ENCODE data around the gene FIGN. TPM values are rescaled to one million over a fixed set of nuclear protein-coding genes. Genes with fewer than 3 reads are reported as not detected.

FIGN gene
- total RNA-seq, 3 donors from 2014 or later (not counting 1 experiment from before 2014, with no cell fraction given), result not detected

- no peaks in the 10 kb centered on the region for H3K9me3 ChIP-seq (ENCODE audit: control insufficient read depth, insufficient read depth, low read length)
- no peaks in the 10 kb centered on the region for H3K27me3 ChIP-seq (ENCODE audit: control insufficient read depth, insufficient read depth, low read length)
- 83% methylated on average over 2 of the region's 2 CpGs for WGBS (ENCODE audit: insufficient coverage)
- no peaks in the 10 kb centered on the region for H3K36me3 ChIP-seq (ENCODE audit: control insufficient read depth, insufficient read depth, low read length)
- H3K9me3 Mint-ChIP-seq, result peaks cover 0 to 6% of the 10 kb centered on the region in 2 donors
- TF ChIP-seq CTCF (IDR thresholded peaks at IDR 0.05), result no peak
- no peak overlapping the region for H3K4me3 Mint-ChIP-seq
- H3K4me1 Mint-ChIP-seq, result no peaks in the 10 kb centered on the region
- no peak overlapping the region for H3K4me3 ChIP-seq (ENCODE audit: low read length)
- ATAC-seq (no peak), DNase-seq (no peak)
- H3K27ac ChIP-seq (ENCODE audit: low read length), result no peak overlapping the region
- intact Hi-C loops (cut with micrococcal nuclease), result no loop called here
- no peaks in the 10 kb centered on the region for H3K36me3 Mint-ChIP-seq
- no peaks in the 10 kb centered on the region for H3K27me3 Mint-ChIP-seq (ENCODE audit: low read depth in 2 of 2)
- no peaks in the 10 kb centered on the region for H3K4me1 ChIP-seq (ENCODE audit: control insufficient read depth, insufficient read depth, low read length)
- H3K27ac Mint-ChIP-seq, result no peak overlapping the region
Measured at GRCh38 chr2:163719331-163719730, 16.5 kb downstream of the FIGN start.

- intact Hi-C loops (cut with micrococcal nuclease), result no loop called here
- Histone ChIP-seq H3K27ac (ENCODE audit: low read length) (no peak overlapping the region), H3K36me3 (ENCODE audit: control insufficient read depth, insufficient read depth, low read length) (no peaks in the 10 kb centered on the region), H3K9me3 (ENCODE audit: control insufficient read depth, insufficient read depth, low read length) (no peaks in the 10 kb centered on the region), H3K27me3 (ENCODE audit: control insufficient read depth, insufficient read depth, low read length) (no peaks in the 10 kb centered on the region), H3K4me3 (ENCODE audit: low read length) (no peak overlapping the region), H3K4me1 (ENCODE audit: control insufficient read depth, insufficient read depth, low read length) (no peaks in the 10 kb centered on the region)
- Mint-ChIP-seq H3K4me1 (no peaks in the 10 kb centered on the region), H3K27ac (no peak overlapping the region), H3K4me3 (no peak overlapping the region), H3K27me3 (ENCODE audit: low read depth in 2 of 2) (no peaks in the 10 kb centered on the region), H3K36me3 (no peaks in the 10 kb centered on the region), H3K9me3 (peaks cover 0 to 6% of the 10 kb centered on the region in 2 donors)
- TF ChIP-seq CTCF (IDR thresholded peaks at IDR 0.05), result no peak
- WGBS (ENCODE audit: insufficient coverage), result 55% methylated on average over 2 of the region's 2 CpGs
- no peak for ATAC-seq
- DNase-seq, result no peak
Measured at GRCh38 chr2:163717993-163718680, 17.7 kb downstream of the FIGN start.

- Histone ChIP-seq H3K4me3 (ENCODE audit: low read length) (no peak overlapping the region), H3K36me3 (ENCODE audit: control insufficient read depth, insufficient read depth, low read length) (no peaks in the 10 kb centered on the region), H3K27me3 (ENCODE audit: control insufficient read depth, insufficient read depth, low read length) (no peaks in the 10 kb centered on the region), H3K27ac (ENCODE audit: low read length) (no peak overlapping the region), H3K9me3 (ENCODE audit: control insufficient read depth, insufficient read depth, low read length) (no peaks in the 10 kb centered on the region), H3K4me1 (ENCODE audit: control insufficient read depth, insufficient read depth, low read length) (no peaks in the 10 kb centered on the region)
- H3K27me3 Mint-ChIP-seq (ENCODE audit: low read depth in 2 of 2), result no peaks in the 10 kb centered on the region
- no peaks in the 10 kb centered on the region for H3K36me3 Mint-ChIP-seq
- no peak overlapping the region for H3K4me3 Mint-ChIP-seq
- ATAC-seq (no peak), DNase-seq (no peak)
- intact Hi-C loops (cut with micrococcal nuclease), result no loop called here
- H3K4me1 Mint-ChIP-seq, result no peaks in the 10 kb centered on the region
- 67% methylated on average over 1 of the region's 5 CpGs for WGBS (ENCODE audit: insufficient coverage)
- H3K9me3 Mint-ChIP-seq, result peaks cover 0 to 6% of the 10 kb centered on the region in 2 donors
- H3K27ac Mint-ChIP-seq, result no peak overlapping the region
- TF ChIP-seq CTCF (IDR thresholded peaks at IDR 0.05), result no peak
Measured at GRCh38 chr2:163717515-163717914, 18.3 kb downstream of the FIGN start.

- peaks cover 0 to 7% of the 10 kb centered on the region in 2 donors for H3K9me3 Mint-ChIP-seq
- no peaks in the 10 kb centered on the region for H3K9me3 ChIP-seq (ENCODE audit: control insufficient read depth, insufficient read depth, low read length)
- no peaks in the 10 kb centered on the region for H3K4me1 ChIP-seq (ENCODE audit: control insufficient read depth, insufficient read depth, low read length)
- no peaks in the 10 kb centered on the region for H3K27me3 ChIP-seq (ENCODE audit: control insufficient read depth, insufficient read depth, low read length)
- ATAC-seq, result no peak
- no peak overlapping the region for H3K27ac ChIP-seq (ENCODE audit: low read length)
- no peak for DNase-seq
- H3K4me3 ChIP-seq (ENCODE audit: low read length), result no peak overlapping the region
- no peak overlapping the region for H3K4me3 Mint-ChIP-seq
- no peaks in the 10 kb centered on the region for H3K27me3 Mint-ChIP-seq (ENCODE audit: low read depth in 2 of 2)
- TF ChIP-seq CTCF (IDR thresholded peaks at IDR 0.05), result no peak
- H3K36me3 Mint-ChIP-seq, result no peaks in the 10 kb centered on the region
- H3K4me1 Mint-ChIP-seq, result no peaks in the 10 kb centered on the region
- H3K36me3 ChIP-seq (ENCODE audit: control insufficient read depth, insufficient read depth, low read length), result no peaks in the 10 kb centered on the region
- intact Hi-C loops (cut with micrococcal nuclease), result no loop called here
- WGBS (ENCODE audit: insufficient coverage), result 92% methylated on average over 1 of the region's 2 CpGs
- no peak overlapping the region for H3K27ac Mint-ChIP-seq
Measured at GRCh38 chr2:163716101-163716500, 19.7 kb downstream of the FIGN start.

Data from natural killer cell (primary cell).